Islet of Langerhans (tissue), 1 donor: Measurements from ENCODE around the gene TMEM44.

ENCODE experiments used
- FAIRE-seq: peaks from one replicate; lab custom pipeline; 2011; peaks lifted over from hg19 to GRCh38; lab: Jason Lieb, UNC

The TMEM44 gene, protein sequence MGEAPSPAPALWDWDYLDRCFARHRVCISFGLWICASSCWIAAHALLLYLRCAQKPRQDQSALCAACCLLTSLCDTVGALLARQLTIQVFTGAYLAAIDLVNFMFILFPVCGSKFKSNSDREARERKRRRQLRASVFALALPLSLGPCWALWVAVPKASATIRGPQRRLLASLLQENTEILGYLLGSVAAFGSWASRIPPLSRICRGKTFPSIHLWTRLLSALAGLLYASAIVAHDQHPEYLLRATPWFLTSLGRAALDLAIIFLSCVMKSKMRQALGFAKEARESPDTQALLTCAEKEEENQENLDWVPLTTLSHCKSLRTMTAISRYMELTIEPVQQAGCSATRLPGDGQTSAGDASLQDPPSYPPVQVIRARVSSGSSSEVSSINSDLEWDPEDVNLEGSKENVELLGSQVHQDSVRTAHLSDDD

DNA sequence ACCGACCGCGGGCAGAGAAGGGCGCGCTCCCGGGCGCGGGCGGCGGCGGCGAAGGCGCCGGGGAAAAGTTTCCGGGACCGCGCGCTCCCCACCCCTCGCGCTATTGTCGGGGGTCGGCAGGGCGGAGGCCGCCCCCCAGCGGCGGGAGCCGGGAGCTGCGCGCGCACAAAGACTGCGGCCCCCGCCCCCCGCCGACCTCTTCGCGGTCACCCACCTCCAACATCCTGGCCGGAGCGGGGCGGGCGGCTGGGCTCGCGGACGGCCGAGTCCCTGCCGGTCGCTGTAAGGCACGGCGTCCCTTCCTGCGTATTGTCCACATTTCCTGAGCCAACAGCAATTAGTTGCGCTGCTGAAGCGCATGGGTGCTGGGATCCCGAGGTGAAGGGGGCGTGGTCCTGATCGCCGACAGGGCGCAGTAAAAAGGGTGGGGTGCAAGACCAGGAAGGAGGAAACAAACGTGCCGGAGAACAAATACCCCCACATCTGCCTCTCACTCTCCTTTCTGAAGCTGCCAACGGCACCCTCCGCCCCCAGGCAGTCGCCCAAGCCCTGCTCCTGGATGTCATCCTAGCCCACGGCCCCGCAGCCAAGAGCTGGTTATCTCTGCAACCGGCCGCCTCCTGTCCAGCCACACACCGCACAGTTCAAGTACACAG is at the start of gene TMEM44:
TMEM44 (minus strand) TSS at position 71 of the 656 bp plus-strand sequence. CDS start 204 bp downstream, outside the sequence.
- no peak for FAIRE-seq

- FAIRE-seq = peak; percentile 95
Measured at GRCh38 chr3:194682694-194683310, 49.6 kb upstream of the TMEM44 start.

- FAIRE-seq = no peak
Measured at GRCh38 chr3:194682189-194682693, 49.0 kb upstream of the TMEM44 start.

DNA sequence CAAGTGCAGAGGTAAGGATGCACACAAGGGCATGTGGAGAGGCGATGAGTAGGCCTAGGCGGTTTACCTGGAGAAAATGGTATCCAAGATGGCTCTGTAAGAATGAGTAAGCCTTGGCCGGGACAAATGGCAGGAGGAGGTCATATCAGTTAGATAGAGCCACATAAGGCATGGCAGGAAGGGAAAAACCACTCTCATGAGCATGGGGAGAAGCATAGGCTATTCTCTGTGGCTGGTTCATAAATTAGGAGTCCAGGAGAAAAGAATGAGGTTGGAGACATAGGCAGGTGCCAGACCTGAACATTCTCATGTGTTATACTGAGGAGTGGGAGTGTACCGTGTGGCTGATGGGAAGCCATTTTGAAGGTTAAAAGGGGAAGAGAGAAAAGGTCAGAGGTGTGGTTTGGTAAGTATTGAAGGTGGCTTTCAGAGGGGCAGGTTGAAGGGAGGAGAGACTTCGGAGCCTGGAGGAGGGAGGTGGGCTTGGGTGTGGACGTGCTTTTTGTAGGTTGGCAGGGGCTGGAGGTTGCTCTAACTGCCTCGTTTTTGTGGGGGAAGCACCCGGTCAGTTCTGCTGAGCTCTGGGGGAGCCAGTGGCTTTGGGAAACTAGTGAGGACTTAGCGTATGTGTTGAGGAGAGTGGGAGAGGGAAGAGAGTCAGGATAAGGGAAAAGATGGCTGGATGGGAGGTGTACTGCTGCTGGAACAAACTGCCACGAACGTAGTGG is 47.8 kb upstream of the TMEM44 start:
- FAIRE-seq = no peak

DNA sequence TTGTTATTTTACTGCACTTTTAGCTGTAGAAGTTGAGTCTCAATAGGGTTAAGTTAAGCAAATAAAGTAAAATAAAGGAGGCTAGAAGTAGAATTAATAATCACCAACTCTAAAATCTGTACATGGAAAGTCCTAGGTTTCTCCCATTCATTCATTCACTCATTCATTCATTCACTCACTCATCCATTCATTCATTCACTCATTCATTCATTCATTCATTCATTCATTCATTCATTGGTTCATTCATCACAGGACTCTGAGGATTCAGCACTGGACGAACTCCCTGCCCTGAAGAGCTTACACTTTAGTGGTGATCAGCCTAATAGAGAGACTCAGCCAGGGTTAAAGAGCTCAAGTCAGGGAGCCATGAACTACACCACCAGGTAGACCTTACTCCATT is 43.3 kb upstream of the TMEM44 start:
- FAIRE-seq = no peak

- FAIRE-seq = no peak
Measured at GRCh38 chr3:194675680-194676079, 42.5 kb upstream of the TMEM44 start.

- no peak for FAIRE-seq
Measured at GRCh38 chr3:194675081-194675640, 41.9 kb upstream of the TMEM44 start.

GRCh38 chr3:194673761-194674160 is 40.5 kb upstream of the TMEM44 start:
- FAIRE-seq = no peak

DNA sequence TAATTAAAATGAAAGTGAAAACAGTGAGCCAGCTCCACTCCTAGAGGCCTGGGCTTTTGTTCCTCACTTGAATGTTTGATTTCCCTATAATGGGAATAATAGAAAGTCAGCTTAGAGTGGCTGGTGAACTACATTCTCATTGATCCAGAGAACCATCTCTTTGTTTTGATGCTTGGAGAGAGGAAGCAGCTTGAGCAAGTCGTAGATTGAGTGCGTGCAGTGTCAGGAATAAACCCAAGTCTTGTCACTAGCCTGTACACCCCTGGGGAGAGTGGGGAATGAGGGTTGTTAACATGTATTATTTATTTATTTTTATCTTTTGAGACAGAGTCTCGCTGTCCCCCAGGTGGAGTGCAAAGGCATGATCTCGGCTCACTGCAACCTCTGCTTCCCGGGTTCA is 39.7 kb upstream of the TMEM44 start:
- FAIRE-seq = no peak

DNA sequence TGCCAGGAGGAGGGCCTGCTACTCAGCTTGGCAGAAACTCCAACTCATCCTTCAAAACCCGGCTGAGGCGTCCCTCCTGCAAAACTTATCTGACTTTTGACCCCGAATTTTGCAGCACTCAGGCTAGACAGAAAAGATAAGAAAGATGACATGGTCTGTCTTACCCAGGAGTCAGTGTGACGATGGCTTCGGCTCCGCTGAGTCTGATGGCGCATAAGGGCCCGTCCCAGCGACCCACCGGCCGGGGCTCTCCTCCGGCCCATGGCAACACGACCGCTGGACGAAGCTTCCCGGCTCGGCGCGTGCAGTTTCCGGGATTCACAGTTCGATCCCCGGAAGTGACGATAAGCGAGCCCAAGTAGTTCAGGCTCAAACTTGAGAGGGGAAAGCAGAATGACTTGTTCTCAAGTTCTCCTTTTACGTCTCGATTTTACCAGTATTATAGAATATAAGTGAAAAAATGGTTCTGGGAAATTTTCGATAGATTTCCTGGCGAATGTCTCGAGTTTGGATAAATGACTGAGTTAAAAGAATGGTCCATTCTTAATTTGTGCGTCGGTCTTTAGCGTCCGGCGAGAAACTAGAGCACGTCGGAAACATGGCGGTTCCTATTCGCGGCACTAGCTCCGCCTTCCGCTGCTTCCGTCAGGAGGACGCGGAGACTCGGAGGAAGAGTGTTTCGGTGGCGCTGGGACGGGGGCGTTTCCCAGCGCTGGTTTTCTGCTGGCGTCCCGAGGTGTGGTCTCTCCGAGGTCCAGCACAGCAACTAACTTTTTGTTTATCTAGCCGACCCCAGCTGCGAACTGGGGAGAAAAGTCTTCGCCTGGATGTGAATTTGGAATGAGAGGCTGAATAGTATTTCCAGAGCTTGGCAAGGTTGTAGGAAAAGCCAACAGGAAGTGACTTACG is 38.9 kb upstream of the TMEM44 start, which contains the start of gene LSG1:
LSG1 (minus strand) TSS at position 292 of the 909 bp plus-strand sequence; CDS start at position 263, 29 bp downstream.
- peak; percentile 90 for FAIRE-seq

DNA sequence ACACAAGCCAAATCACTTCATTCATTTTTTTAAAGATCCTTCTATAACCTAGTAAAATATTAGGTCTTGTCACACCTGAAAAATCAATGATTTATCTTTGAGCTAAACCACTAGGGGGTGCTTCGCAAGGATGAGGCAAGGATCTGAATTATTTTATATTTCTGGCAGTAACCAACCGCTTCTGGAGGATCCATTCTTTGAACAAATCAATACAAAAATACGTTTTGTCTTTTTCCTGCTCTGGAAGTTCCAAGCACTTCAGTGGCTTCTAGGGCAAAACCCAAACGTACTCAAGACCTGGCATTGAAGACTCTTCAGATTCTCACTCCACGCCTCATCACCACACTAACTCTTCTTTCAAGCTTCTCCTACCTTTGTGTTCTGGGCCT is 38.3 kb upstream of the TMEM44 start:
- peak; percentile 65 for FAIRE-seq

DNA sequence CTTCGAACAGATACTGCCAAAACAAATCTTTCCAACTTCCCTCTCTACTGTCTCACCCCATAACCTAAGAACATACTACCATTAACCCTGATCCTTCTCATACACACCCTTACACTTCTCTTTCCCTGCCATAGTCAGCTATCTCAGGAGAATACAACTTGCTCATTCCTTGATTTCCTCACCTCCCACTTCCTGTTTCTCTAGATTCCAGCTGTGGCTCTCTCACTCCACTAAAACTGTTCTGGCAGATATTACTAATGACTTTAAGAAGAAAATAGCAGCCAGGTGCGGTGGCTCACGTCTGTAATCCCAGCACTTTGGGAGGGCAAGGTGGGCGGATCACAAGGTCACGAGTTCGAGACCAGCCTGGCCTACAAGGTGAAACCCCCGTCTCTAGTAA is 34.1 kb upstream of the TMEM44 start:
- FAIRE-seq = no peak

DNA sequence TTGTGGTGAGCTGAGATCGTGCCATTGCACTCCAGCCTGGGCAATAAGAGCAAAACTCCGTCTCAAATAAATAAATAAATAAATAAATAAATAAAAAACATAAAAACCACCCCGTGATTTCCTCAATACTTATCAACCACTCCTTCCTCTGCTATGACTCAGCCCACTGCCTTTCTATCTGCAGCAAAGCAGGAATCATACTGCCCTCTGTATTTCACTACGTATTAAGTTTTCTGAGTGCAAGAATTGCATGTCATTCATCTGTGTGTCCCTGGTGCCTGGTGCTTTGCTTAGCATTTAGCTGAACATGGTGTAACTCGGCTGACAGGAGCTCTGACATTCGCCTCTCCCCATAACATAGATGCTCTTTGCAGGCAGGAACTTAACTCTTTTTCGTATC is 31.6 kb upstream of the TMEM44 start:
- no peak for FAIRE-seq

DNA sequence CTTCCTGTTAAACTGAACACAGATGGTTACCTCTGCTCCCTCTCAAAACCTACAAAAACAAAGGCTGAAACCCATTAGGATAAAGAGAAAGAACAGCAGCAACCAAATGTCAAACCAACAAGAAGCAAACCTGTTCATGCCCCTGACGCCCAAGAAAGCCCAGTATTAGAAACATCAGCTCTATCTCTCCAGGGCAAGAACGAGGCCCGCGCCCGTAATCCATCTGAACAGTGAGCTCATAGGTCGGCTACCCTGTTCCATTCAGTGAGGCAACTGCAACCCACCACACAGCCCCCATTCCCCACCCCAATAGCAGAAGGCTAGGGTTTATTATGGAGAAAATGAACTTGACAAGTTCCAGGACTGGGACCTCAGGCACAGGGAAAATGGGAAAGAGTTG is 28.7 kb upstream of the TMEM44 start:
- no peak for FAIRE-seq

GRCh38 chr3:194661374-194661773 is 28.2 kb upstream of the TMEM44 start:
- no peak for FAIRE-seq

DNA sequence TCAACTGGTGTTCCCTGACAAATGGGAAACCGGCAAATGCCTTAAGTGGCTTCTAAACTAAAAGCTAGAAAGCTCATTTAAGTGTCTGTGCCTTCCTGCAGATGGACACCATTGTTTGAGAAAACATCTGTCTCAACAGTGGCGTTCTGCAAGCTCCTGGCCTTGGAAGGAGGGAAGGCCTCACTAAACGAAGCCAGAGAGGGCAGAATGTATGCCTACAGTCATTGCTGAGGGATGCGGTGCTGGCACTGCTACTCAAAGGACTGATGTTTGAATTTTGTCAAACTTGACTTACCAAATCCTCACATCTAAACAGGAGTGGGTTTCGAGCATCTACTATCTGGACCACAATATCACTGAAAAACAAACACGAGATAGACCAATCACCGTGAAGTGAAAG is 26.6 kb upstream of the TMEM44 start:
- FAIRE-seq = no peak

GRCh38 chr3:194658477-194659242 is 25.4 kb upstream of the TMEM44 start:
- FAIRE-seq = no peak

DNA sequence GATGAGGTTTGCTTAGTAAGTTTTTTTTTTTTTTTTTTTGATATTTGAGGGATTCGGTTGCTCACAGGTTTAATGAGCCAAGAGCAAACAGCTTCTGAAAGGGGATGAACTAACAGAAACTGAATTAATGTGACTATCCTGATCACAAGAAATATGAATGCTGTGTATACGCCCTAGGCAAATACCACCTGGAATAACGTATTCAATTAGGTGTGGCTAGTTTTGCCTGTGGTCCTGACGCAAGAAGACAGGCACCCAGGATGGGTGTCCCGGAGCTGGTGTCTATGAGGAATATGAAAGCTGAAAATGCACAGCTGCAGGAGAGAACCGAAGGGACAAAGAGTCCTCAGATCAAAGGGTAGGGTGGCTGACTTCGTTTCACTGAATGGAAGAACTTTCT is 24.2 kb upstream of the TMEM44 start:
- FAIRE-seq = no peak

GRCh38 chr3:194654443-194654842 is 21.2 kb upstream of the TMEM44 start:
- no peak for FAIRE-seq

- FAIRE-seq = no peak
Measured at GRCh38 chr3:194647747-194648146, 14.5 kb upstream of the TMEM44 start.
